Amygdala (tissue), 56 donors: ENCODE results near the gene TMEM187.
"Not testable (repeated sequence)": the region's sequence is repeated elsewhere in the genome, so short reads cannot be mapped to it uniquely, and the experiment has no call there.

Experiments used
- DNase-seq, 56 donors: peaks; one replicate each; lab custom pipeline; 2025; lab: John Stamatoyannopoulos, UW

The TMEM187 gene

GRCh38 chrX:153969125-153969903 is 3.2 kb upstream of the TMEM187 start:
- DNase-seq: no peak

- peak in 34 of 56 donors; percentile 6 to 79 (median 56) for DNase-seq
Measured at GRCh38 chrX:153969904-153970356, 2.6 kb upstream of the TMEM187 start.

- DNase-seq: peak in 36 of 56 donors; percentile 12 to 83 (median 57)
Measured at GRCh38 chrX:153970357-153971123, 2.0 kb upstream of the TMEM187 start.

- DNase-seq: peak in 54 of 56 donors; percentile 19 to 94 (median 77)
Measured at GRCh38 chrX:153971124-153971449, 1.5 kb upstream of the TMEM187 start.

- DNase-seq: peak; percentile 36 to 96 (median 82)
Measured at GRCh38 chrX:153971450-153972367, 845 bp upstream of the TMEM187 start, which contains the start of gene HCFC1. Gene HCFC1, minus strand, starts transcription at chrX:153971818. Its CDS starts 978 bp downstream, at chrX:153970840.

- DNase-seq: no peak
Measured at GRCh38 chrX:153973127-153974002, 811 bp downstream of the TMEM187 start.

- no peak for DNase-seq
Measured at GRCh38 chrX:153974003-153974725, 1.6 kb downstream of the TMEM187 start.

GRCh38 chrX:153974726-153975286 is 2.3 kb downstream of the TMEM187 start:
- no peak for DNase-seq

GRCh38 chrX:153980394-153980793 is 7.8 kb downstream of the TMEM187 start:
- DNase-seq: not testable (repeated sequence)

- no peak for DNase-seq
Measured at GRCh38 chrX:153981231-153981630, 8.7 kb downstream of the TMEM187 start.

GRCh38 chrX:153981771-153982533 is 9.4 kb downstream of the TMEM187 start:
- DNase-seq: peak in 5 of 56 donors; percentile 9 to 43 (median 21)

- no peak for DNase-seq
Measured at GRCh38 chrX:153983321-153983801, 10.8 kb downstream of the TMEM187 start.

- no peak for DNase-seq
Measured at GRCh38 chrX:153984351-153985178, 12.0 kb downstream of the TMEM187 start.

GRCh38 chrX:153988493-153988892 is 15.9 kb downstream of the TMEM187 start:
- DNase-seq: no peak

- DNase-seq: no peak
Measured at GRCh38 chrX:153989973-153990655, 17.6 kb downstream of the TMEM187 start.

GRCh38 chrX:153991013-153991580 is 18.5 kb downstream of the TMEM187 start:
- no peak for DNase-seq
